NT2/D1 (cell line): ENCODE data around the gene PURB.
"Not testable (repeated sequence)": the region's sequence is repeated elsewhere in the genome, so short reads cannot be mapped to it uniquely, and the experiment has no call there.

Experiments
- DNase-seq: peaks from one replicate; pipeline ENCODE4 v3.0.0-alpha.2; 2011; ENCODE audit warnings: low read depth, low spot score
- H3K27me3 ChIP-seq: 2 replicates; pipeline ENCODE4 v1.6.0; 2011; ENCODE audit warnings: mild to moderate bottlenecking; ENCODE audit not compliant: insufficient read length, insufficient read depth
- H3K36me3 ChIP-seq: 2 replicates; pipeline ENCODE4 v1.6.1; 2011; ENCODE audit warnings: mild to moderate bottlenecking, low read length, mixed read lengths; ENCODE audit not compliant: insufficient read depth, insufficient read length
- H3K4me1 ChIP-seq: 2 replicates; pipeline ENCODE4 v1.5.1; 2011; ENCODE audit not compliant: insufficient read depth, insufficient read length
- H3K4me3 ChIP-seq: 2 replicates; pipeline ENCODE4 v1.5.1; 2011; ENCODE audit warnings: low read depth; ENCODE audit not compliant: insufficient read length
- H3K9ac ChIP-seq: 2 replicates; pipeline ENCODE4 v1.6.0; 2011; ENCODE audit warnings: low read depth; ENCODE audit not compliant: insufficient read length
- H3K9me3 ChIP-seq: 2 replicates; pipeline ENCODE4 v1.5.1; 2011; ENCODE audit warnings: mild to moderate bottlenecking, low read length; ENCODE audit not compliant: insufficient read depth
- SUZ12 ChIP-seq: IDR thresholded peaks from 2 replicates; pipeline ENCODE4 v1.6.1; 2011; ENCODE audit not compliant: insufficient read length, insufficient read depth; ENCODE audit errors: extremely low read depth
- YY1 ChIP-seq: IDR thresholded peaks from 2 replicates; pipeline ENCODE4 v1.6.1; 2011; ENCODE audit not compliant: insufficient read length, insufficient read depth
- ZNF274 ChIP-seq: IDR thresholded peaks from 2 replicates; pipeline ENCODE4 v1.6.1; 2011; ENCODE audit warnings: mild to moderate bottlenecking, low read depth, low read length

PURB gene

GRCh38 chr7:44880317-44881018 lies 4.9 kb downstream of the PURB start:
- H3K4me3 ChIP-seq, result peak overlapping the region; percentile 1
- TF ChIP-seq ZNF274, result no peak
- TF ChIP-seq SUZ12, result no peak
- no peak for TF ChIP-seq YY1
- H3K36me3 ChIP-seq, result peaks cover 48% of the 10 kb centered on the region
- H3K4me1 ChIP-seq, result no peaks in the 10 kb centered on the region
- no peak overlapping the region for H3K9ac ChIP-seq
- no peaks in the 10 kb centered on the region for H3K9me3 ChIP-seq
- no peaks in the 10 kb centered on the region for H3K27me3 ChIP-seq
- DNase-seq, result no peak

GRCh38 chr7:44876393-44876792 lies 8.9 kb downstream of the PURB start:
- H3K9ac ChIP-seq, result no peak overlapping the region
- no peak for DNase-seq
- peaks cover 13% of the 10 kb centered on the region; the same call in 1 of the 2 replicates for H3K9me3 ChIP-seq
- no peaks in the 10 kb centered on the region for H3K4me1 ChIP-seq
- H3K27me3 ChIP-seq, result no peaks in the 10 kb centered on the region
- H3K36me3 ChIP-seq, result peaks cover 17% of the 10 kb centered on the region
- TF ChIP-seq ZNF274 (no peak), SUZ12 (no peak), YY1 (no peak)
- no peak overlapping the region for H3K4me3 ChIP-seq

- DNase-seq, result no peak
- Histone ChIP-seq H3K4me1 (no peaks in the 10 kb centered on the region), H3K36me3 (peaks cover 6% of the 10 kb centered on the region), H3K4me3 (no peak overlapping the region), H3K9me3 (peaks cover 20% of the 10 kb centered on the region; the same call in 1 of the 2 replicates), H3K27me3 (no peaks in the 10 kb centered on the region), H3K9ac (no peak overlapping the region)
- TF ChIP-seq YY1 (no peak), SUZ12 (no peak), ZNF274 (no peak)
Observed at GRCh38 chr7:44875241-44875640, 10.1 kb downstream of the PURB start.

GRCh38 chr7:44872787-44873186 lies 12.5 kb downstream of the PURB start:
- no peak overlapping the region for H3K9ac ChIP-seq
- H3K36me3 ChIP-seq, result no peaks in the 10 kb centered on the region
- H3K4me3 ChIP-seq, result no peak overlapping the region
- H3K4me1 ChIP-seq, result no peaks in the 10 kb centered on the region
- H3K9me3 ChIP-seq, result peaks cover 32% of the 10 kb centered on the region; the same call in 1 of the 2 replicates
- no peak for DNase-seq
- no peaks in the 10 kb centered on the region for H3K27me3 ChIP-seq
- TF ChIP-seq SUZ12 (no peak), YY1 (no peak), ZNF274 (no peak)

GRCh38 chr7:44871918-44872317 lies 13.4 kb downstream of the PURB start:
- H3K4me1 ChIP-seq, H3K9ac ChIP-seq, H3K27me3 ChIP-seq, H3K36me3 ChIP-seq, DNase-seq, H3K4me3 ChIP-seq: not testable (repeated sequence)
- peaks cover 32% of the 10 kb centered on the region; the same call in 1 of the 2 replicates for H3K9me3 ChIP-seq

GRCh38 chr7:44870780-44871179 lies 14.6 kb downstream of the PURB start:
- H3K4me1 ChIP-seq, H3K27me3 ChIP-seq, H3K36me3 ChIP-seq, H3K4me3 ChIP-seq, H3K9ac ChIP-seq, DNase-seq: not testable (repeated sequence)
- peaks cover 32% of the 10 kb centered on the region; the same call in 1 of the 2 replicates for H3K9me3 ChIP-seq

- not testable (repeated sequence) for H3K36me3 ChIP-seq, H3K9ac ChIP-seq, H3K4me1 ChIP-seq, H3K27me3 ChIP-seq, H3K4me3 ChIP-seq, DNase-seq
- peaks cover 32% of the 10 kb centered on the region; the same call in 1 of the 2 replicates for H3K9me3 ChIP-seq
Observed at GRCh38 chr7:44870336-44870735, 15.0 kb downstream of the PURB start.
